Lung (tissue), 12 donors: Measurements from ENCODE around the gene GNG8. TPM values are rescaled to one million over a fixed set of nuclear protein-coding genes. Genes with fewer than 3 reads are reported as not detected.

ENCODE experiments used
- ATAC-seq: fragments of 200-7000 bp; cut with Tn5 transposase; one replicate; pipeline ENCODE4 v1.9.1; 2020; ENCODE audit warnings: moderate number of reproducible peaks; ENCODE audit not compliant: insufficient read depth, low FRiP score
- DNase-seq, 3 donors: peaks; one replicate each; pipeline ENCODE4 v3.0.0-alpha.2; 2013 to 2017
- H3K27ac ChIP-seq, 2 donors: one replicate each; pipeline ENCODE4 v1.5.1; 2013; ENCODE audit warnings: mild to moderate bottlenecking in 2 of 2, moderate library complexity in 2 of 2, control low read depth in 1 of 2, inconsistent platforms in 1 of 2, low read depth in 1 of 2, low read length in 1 of 2
- H3K27me3 ChIP-seq, 3 donors: one replicate each; pipeline ENCODE4 v1.5.1; 2013; ENCODE audit warnings: low read length in 2 of 3; ENCODE audit not compliant: control insufficient read depth in 3 of 3, insufficient read depth in 3 of 3
- H3K36me3 ChIP-seq, 4 donors: one replicate each; pipeline ENCODE4 v1.5.1; 2013; ENCODE audit warnings: low read length in 4 of 4, mild to moderate bottlenecking in 1 of 4, moderate library complexity in 1 of 4; ENCODE audit not compliant: control insufficient read depth in 4 of 4, insufficient read depth in 4 of 4
- H3K4me1 ChIP-seq, 5 donors: one replicate each; pipeline ENCODE4 v1.5.1; 2013; ENCODE audit warnings: low read length in 5 of 5, mild to moderate bottlenecking in 2 of 5, moderate library complexity in 1 of 5; ENCODE audit not compliant: control insufficient read depth in 5 of 5, insufficient read depth in 5 of 5
- H3K4me3 ChIP-seq: one replicate; pipeline ENCODE4 v1.5.1; 2013; ENCODE audit warnings: mild to moderate bottlenecking, control low read depth, moderate library complexity
- H3K9ac ChIP-seq, 2 donors: one replicate each; pipeline ENCODE4 v1.5.1; 2013; ENCODE audit warnings: low read length in 2 of 2, control low read depth in 1 of 2; ENCODE audit not compliant: insufficient read depth in 1 of 2
- H3K9me3 ChIP-seq, 4 donors: one replicate each; pipeline ENCODE4 v1.5.1; 2013; ENCODE audit warnings: low read length in 3 of 4, mild to moderate bottlenecking in 1 of 4, moderate library complexity in 1 of 4; ENCODE audit not compliant: control insufficient read depth in 4 of 4, insufficient read depth in 3 of 4
- WGBS, 2 donors: extraction: QIAGEN DNeasy Blood & Tissue Kit; methylation state at CpG; one replicate each; pipeline ENCODE4 v1.1.7; 2013; 5-methylcytosine and 5-hydroxymethylcytosine counted together
- polyA plus RNA-seq, 2 donors: library from polyadenylated mRNA; stranded (reverse); fragments of 200-250 nt; gene quantifications; one replicate each; pipeline ENCODE4 v1.2.1, GENCODE V29; 2013
- total RNA-seq, 2 donors: library from RNA; depleted of rRNA in 1 of 2; stranded (reverse); fragments of >200 nt in 1 of 2; gene quantifications; one replicate each; pipeline ENCODE4 v1.2.1, GENCODE V29; 2014 to 2021
- TF ChIP-seq, protein P1 (sequence below): IDR thresholded peaks from 2 replicates; pipeline ENCODE4 v1.5.1; 2012; ENCODE audit warnings: mild to moderate bottlenecking; ENCODE audit errors: control extremely low read depth, extremely low read depth
- donor health status: control.
- donor health status: control.
- donor health status: Bipolar disorder and iron deficiency.
- donor health status: healthy.
- donor health status: DM: yes; HTN: yes; CAD: no.

The GNG8 gene
- total and polyA plus RNA-seq, 4 donors = not detected

DNA sequence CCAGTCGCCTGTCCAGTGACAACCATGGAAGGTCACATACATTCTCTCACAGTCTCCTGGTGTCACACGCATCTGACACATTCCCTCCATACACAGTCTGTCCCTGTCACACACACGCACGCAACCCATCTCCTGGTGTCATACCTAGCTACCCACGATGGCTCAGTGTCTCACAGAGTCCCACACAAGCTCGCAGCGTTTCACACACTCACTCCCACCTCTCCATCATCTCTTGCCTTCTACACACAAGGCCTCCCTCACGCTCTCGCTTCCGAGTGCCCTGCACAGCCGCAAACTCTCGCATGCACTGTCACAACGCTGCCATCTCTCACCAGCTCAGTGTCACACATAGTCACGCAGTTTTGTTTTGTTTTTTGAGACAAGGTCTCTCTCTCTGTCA is 1.2 kb upstream of the GNG8 start:
- whole genome bisulfite sequencing, 2 donors = 80 to 91% methylated on average over 14 of the region's 14 CpGs
- ATAC-seq (no peak), DNase-seq (no peak)
- TF ChIP-seq, protein P1, sequence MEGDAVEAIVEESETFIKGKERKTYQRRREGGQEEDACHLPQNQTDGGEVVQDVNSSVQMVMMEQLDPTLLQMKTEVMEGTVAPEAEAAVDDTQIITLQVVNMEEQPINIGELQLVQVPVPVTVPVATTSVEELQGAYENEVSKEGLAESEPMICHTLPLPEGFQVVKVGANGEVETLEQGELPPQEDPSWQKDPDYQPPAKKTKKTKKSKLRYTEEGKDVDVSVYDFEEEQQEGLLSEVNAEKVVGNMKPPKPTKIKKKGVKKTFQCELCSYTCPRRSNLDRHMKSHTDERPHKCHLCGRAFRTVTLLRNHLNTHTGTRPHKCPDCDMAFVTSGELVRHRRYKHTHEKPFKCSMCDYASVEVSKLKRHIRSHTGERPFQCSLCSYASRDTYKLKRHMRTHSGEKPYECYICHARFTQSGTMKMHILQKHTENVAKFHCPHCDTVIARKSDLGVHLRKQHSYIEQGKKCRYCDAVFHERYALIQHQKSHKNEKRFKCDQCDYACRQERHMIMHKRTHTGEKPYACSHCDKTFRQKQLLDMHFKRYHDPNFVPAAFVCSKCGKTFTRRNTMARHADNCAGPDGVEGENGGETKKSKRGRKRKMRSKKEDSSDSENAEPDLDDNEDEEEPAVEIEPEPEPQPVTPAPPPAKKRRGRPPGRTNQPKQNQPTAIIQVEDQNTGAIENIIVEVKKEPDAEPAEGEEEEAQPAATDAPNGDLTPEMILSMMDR = no peak
- Histone ChIP-seq H3K27ac (no peak overlapping the region), H3K9me3 (no peaks in the 10 kb centered on the region), H3K4me1 (peaks cover 0 to 47% (median 15%) of the 10 kb centered on the region in 5 donors), H3K9ac (no peak overlapping the region), H3K4me3 (no peak overlapping the region), H3K27me3 (peaks cover 0 to 30% (median 7%) of the 10 kb centered on the region in 3 donors), H3K36me3 (no peaks in the 10 kb centered on the region)

DNA sequence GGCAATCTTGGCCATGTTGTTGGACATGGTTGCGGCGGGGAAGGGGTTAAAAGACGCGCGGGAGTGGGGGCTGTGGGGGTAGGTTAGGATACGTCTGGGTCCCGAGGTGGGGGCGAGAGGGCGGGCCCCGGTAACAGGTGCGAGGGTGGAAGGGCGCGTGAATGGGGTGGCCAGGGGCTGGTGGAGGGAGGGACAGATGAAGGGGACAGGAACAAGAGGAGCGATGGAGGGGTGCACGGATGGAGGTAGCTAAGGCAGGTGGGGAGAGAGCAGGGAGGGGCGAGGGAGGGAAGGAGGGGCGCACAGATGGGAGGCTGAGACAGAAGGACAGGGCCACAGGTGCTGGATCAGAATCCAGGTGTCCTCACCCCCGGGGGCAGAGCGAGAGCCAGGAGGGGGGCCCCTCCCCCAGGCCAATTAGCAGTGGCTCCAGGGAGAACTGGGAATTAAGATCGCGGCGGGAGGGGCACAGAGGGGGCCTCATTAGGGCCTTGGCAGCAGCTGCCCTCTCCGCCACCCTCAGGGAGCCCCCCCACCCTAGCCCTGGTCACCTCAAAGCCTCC is 1.3 kb downstream of the GNG8 start:
- Histone ChIP-seq H3K27ac (no peak overlapping the region), H3K27me3 (peaks cover 0 to 25% (median 4%) of the 10 kb centered on the region in 3 donors), H3K9me3 (no peaks in the 10 kb centered on the region), H3K4me3 (no peak overlapping the region), H3K4me1 (peaks cover 0 to 52% (median 21%) of the 10 kb centered on the region in 5 donors), H3K9ac (no peak overlapping the region), H3K36me3 (no peaks in the 10 kb centered on the region)
- ATAC-seq (no peak), DNase-seq (no peak)
- WGBS, 2 donors = 8 to 9% methylated on average over 23 of the region's 23 CpGs
- TF ChIP-seq, protein P1 = no peak

DNA sequence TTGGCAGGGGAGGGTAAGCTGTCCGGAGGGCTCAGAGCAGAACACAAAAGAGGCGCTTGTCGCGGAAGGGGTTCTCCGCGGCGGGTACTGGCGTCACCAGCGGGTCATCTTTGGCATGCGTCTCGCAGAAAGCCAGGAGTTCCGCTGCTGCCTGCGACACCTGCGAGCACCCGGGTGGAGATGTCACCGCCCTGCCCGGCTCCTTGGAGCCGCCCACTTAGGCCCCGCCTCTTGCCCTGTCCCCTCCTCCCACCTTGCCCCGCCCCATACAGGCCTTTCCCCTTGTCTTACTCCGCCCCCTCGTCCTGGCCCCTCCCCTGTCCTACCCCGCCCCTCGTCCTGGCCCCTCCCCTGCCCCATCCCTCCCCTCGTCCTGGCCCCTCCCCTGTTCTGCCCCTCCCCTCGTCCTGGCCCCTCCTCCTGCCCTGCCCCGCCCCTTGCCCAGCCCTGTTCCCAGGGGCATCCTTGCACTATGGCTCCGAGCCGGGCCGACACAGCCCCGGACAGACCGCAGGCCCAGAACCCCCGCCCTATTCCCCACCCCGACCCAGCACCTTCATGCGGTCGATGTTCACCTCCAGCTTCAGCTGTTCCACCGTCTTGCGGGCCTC is 1.9 kb downstream of the GNG8 start:
- H3K4me1 ChIP-seq = peaks cover 0 to 53% (median 19%) of the 10 kb centered on the region in 5 donors
- TF ChIP-seq, protein P1 = no peak
- DNase-seq (peak; percentile 58 to 84 (median 69)), ATAC-seq (peak; percentile 83)
- H3K9me3 ChIP-seq = no peaks in the 10 kb centered on the region
- no peak overlapping the region for H3K27ac ChIP-seq
- WGBS, 2 donors = 4 to 11% methylated on average over 33 to 38 of the region's 38 CpGs
- H3K27me3 ChIP-seq = peaks cover 0 to 25% (median 3%) of the 10 kb centered on the region in 3 donors
- H3K36me3 ChIP-seq = no peaks in the 10 kb centered on the region
- H3K9ac ChIP-seq = no peak overlapping the region
- H3K4me3 ChIP-seq = no peak overlapping the region

DNA sequence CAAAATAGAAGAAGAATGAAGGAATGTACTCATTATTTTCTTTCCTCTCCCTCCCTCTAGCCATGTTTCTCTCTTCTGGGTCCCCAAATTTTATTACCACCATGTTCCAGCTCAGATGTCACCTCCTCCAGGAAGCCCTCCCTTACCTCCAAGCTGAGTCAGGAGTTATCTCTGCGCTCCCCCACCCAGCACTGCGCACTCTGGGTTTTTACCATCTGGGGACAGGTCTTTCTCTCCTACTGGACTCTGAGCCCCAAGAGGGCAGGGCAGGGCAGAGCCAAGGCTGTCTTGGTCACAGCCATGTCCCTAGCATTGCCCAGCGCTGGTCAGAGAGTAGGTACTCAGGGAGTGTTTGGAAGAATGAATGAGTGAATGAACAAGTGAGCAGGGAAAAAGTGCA is 2.9 kb downstream of the GNG8 start:
- DNase-seq (no peak), ATAC-seq (no peak)
- H3K9ac ChIP-seq = no peak overlapping the region
- no peaks in the 10 kb centered on the region for H3K36me3 ChIP-seq
- peaks cover 0 to 23% (median 3%) of the 10 kb centered on the region in 3 donors for H3K27me3 ChIP-seq
- WGBS, 2 donors = 91 to 97% methylated on average over 3 of the region's 3 CpGs
- H3K27ac ChIP-seq = no peak overlapping the region
- TF ChIP-seq, protein P1 = no peak
- H3K4me1 ChIP-seq = peaks cover 0 to 53% (median 17%) of the 10 kb centered on the region in 5 donors
- no peak overlapping the region for H3K4me3 ChIP-seq
- H3K9me3 ChIP-seq = no peaks in the 10 kb centered on the region
